ENCODE results near the gene ABHD15. TPM values are rescaled to one million over a fixed set of nuclear protein-coding genes. Genes with fewer than 3 reads are reported as not detected.

ABHD15 gene, protein sequence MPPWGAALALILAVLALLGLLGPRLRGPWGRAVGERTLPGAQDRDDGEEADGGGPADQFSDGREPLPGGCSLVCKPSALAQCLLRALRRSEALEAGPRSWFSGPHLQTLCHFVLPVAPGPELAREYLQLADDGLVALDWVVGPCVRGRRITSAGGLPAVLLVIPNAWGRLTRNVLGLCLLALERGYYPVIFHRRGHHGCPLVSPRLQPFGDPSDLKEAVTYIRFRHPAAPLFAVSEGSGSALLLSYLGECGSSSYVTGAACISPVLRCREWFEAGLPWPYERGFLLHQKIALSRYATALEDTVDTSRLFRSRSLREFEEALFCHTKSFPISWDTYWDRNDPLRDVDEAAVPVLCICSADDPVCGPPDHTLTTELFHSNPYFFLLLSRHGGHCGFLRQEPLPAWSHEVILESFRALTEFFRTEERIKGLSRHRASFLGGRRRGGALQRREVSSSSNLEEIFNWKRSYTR
- total RNA-seq, result 5.9 TPM
- long read RNA-seq, transcript ABHD15-201 (2 exons, 3,592 nt), result major isoform, 25 of 28 reads
- long read RNA-seq, partial matches to known transcripts, result 0 of 28 reads
- long read RNA-seq, other reads (novel, unspliced or antisense), result 3 of 28 reads

- peaks cover 12% of the 10 kb centered on the region for H3K36me3 ChIP-seq
- peak; percentile 63 for DNase-seq
- intact Hi-C loops (cut with micrococcal nuclease), result no loop called here
- H3K4me3 ChIP-seq, result peak within 1 kb of the TSS; percentile 77
- H3K4me1 ChIP-seq, result peaks cover 75% of the 10 kb centered on the region
- peak within 1 kb of the TSS; percentile 92 for H3K27ac ChIP-seq (replicated peaks)
- TF ChIP-seq, protein P1, sequence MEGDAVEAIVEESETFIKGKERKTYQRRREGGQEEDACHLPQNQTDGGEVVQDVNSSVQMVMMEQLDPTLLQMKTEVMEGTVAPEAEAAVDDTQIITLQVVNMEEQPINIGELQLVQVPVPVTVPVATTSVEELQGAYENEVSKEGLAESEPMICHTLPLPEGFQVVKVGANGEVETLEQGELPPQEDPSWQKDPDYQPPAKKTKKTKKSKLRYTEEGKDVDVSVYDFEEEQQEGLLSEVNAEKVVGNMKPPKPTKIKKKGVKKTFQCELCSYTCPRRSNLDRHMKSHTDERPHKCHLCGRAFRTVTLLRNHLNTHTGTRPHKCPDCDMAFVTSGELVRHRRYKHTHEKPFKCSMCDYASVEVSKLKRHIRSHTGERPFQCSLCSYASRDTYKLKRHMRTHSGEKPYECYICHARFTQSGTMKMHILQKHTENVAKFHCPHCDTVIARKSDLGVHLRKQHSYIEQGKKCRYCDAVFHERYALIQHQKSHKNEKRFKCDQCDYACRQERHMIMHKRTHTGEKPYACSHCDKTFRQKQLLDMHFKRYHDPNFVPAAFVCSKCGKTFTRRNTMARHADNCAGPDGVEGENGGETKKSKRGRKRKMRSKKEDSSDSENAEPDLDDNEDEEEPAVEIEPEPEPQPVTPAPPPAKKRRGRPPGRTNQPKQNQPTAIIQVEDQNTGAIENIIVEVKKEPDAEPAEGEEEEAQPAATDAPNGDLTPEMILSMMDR (IDR thresholded peaks at IDR 0.05; ENCODE audit: borderline replicate concordance), result no peak
- no peaks in the 10 kb centered on the region for H3K9me3 ChIP-seq (replicated peaks)
- no peaks in the 10 kb centered on the region for H3K27me3 ChIP-seq (ENCODE audit: low read depth)
Measured at GRCh38 chr17:29566473-29567303, at the start of gene ABHD15. TSS of gene ABHD15 (minus strand) at chr17:29567037. CDS start at chr17:29566966, 71 bp downstream.

DNA sequence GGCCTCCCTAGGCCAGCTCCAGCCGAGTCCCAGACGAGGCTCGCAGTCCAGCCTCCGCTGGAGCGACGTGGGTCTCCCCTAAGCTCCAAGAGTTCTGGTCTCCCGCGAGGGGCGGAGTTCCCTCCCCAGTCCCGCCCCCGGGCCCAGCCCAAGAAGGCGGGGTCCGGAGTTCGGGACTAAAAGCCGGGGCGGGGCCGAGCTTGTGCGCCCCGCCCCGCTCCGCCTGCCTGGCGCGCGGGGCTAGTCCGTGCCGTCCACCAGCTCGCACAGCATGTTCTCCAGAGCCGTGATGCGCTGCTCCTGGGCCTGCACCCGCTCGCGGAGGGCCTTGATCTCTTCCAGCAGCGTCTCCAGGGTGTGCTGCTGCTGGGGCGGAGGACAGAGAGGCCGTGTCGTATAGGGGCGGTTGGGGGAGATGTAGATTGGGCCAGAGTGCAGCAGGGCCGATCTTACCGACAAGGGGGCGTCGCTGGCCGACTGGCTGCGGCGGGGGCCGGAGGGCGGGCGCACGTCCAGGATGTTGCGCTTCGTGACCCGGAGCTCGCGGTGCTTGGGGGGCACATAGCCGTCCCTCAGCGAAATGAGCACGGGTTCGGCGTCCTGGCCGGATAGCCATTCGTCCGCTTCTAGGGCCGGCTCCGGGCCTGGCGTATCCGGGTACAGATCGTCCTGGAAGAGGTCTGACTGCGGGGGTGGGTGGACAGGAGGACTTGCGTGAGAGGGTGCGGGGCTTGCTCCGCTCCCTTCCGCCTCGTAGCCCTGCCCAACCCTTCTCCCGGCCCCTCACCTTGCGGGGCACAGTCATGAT lies 48.9 kb upstream of the ABHD15 start:
- TF ChIP-seq, protein P1 (IDR thresholded peaks at IDR 0.05; ENCODE audit: borderline replicate concordance), result no peak
- Histone ChIP-seq H3K36me3 (no peaks in the 10 kb centered on the region), H3K9me3 (replicated peaks) (no peaks in the 10 kb centered on the region), H3K27ac (replicated peaks) (peak overlapping the region; percentile 77), H3K27me3 (ENCODE audit: low read depth) (no peaks in the 10 kb centered on the region), H3K4me1 (peaks cover 80% of the 10 kb centered on the region), H3K4me3 (peak overlapping the region; percentile 63)
- DNase-seq, result peak; percentile 87
- intact Hi-C loops (cut with micrococcal nuclease), result no loop called here

DNA sequence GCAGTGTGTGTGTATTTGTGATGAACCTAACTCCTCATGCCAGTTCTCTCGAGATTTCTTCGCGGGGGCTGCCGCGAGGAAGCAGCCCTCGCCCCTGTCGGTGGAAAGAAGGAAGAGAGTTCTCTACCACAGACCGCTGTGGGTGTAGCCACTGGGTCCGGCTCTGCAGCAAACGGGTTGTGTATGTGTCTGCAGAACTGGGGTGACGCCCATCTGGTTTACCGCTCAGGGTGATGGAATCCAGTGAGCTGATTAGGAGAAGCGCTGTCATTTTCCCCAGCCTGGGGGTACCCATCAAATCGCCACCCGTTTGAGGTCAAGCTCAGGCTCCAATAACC lies 48.2 kb upstream of the ABHD15 start:
- Histone ChIP-seq H3K4me1 (peaks cover 73% of the 10 kb centered on the region), H3K4me3 (peak overlapping the region; percentile 63), H3K9me3 (replicated peaks) (no peaks in the 10 kb centered on the region), H3K27me3 (ENCODE audit: low read depth) (no peaks in the 10 kb centered on the region), H3K36me3 (no peaks in the 10 kb centered on the region), H3K27ac (replicated peaks) (peak overlapping the region; percentile 77)
- DNase-seq, result no peak
- intact Hi-C loops (cut with micrococcal nuclease), result no loop called here
- TF ChIP-seq, protein P1 (IDR thresholded peaks at IDR 0.05; ENCODE audit: borderline replicate concordance), result no peak

GRCh38 chr17:29614349-29615047 lies 47.7 kb upstream of the ABHD15 start:
- DNase-seq, result no peak
- H3K36me3 ChIP-seq, result no peaks in the 10 kb centered on the region
- intact Hi-C loops (cut with micrococcal nuclease), result no loop called here
- H3K4me3 ChIP-seq, result peak overlapping the region; percentile 63
- H3K9me3 ChIP-seq (replicated peaks), result no peaks in the 10 kb centered on the region
- H3K27ac ChIP-seq (replicated peaks), result peak overlapping the region; percentile 77
- no peaks in the 10 kb centered on the region for H3K27me3 ChIP-seq (ENCODE audit: low read depth)
- TF ChIP-seq, protein P1 (IDR thresholded peaks at IDR 0.05; ENCODE audit: borderline replicate concordance), result no peak
- peaks cover 68% of the 10 kb centered on the region for H3K4me1 ChIP-seq

Measured in left ventricle myocardium inferior (tissue), 1 donor.